GM21737 (cell line): ENCODE data around the gene ATP9B.

ENCODE experiments used
- ATAC-seq: cut with Tn5 transposase; IDR thresholded peaks from one replicate; pipeline ENCODE4 v1.9.1; 2021; ENCODE audit warnings: mild to moderate bottlenecking, moderate library complexity; ENCODE audit not compliant: unreplicated experiment

ATP9B gene, protein sequence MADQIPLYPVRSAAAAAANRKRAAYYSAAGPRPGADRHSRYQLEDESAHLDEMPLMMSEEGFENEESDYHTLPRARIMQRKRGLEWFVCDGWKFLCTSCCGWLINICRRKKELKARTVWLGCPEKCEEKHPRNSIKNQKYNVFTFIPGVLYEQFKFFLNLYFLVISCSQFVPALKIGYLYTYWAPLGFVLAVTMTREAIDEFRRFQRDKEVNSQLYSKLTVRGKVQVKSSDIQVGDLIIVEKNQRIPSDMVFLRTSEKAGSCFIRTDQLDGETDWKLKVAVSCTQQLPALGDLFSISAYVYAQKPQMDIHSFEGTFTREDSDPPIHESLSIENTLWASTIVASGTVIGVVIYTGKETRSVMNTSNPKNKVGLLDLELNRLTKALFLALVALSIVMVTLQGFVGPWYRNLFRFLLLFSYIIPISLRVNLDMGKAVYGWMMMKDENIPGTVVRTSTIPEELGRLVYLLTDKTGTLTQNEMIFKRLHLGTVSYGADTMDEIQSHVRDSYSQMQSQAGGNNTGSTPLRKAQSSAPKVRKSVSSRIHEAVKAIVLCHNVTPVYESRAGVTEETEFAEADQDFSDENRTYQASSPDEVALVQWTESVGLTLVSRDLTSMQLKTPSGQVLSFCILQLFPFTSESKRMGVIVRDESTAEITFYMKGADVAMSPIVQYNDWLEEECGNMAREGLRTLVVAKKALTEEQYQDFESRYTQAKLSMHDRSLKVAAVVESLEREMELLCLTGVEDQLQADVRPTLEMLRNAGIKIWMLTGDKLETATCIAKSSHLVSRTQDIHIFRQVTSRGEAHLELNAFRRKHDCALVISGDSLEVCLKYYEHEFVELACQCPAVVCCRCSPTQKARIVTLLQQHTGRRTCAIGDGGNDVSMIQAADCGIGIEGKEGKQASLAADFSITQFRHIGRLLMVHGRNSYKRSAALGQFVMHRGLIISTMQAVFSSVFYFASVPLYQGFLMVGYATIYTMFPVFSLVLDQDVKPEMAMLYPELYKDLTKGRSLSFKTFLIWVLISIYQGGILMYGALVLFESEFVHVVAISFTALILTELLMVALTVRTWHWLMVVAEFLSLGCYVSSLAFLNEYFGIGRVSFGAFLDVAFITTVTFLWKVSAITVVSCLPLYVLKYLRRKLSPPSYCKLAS

DNA sequence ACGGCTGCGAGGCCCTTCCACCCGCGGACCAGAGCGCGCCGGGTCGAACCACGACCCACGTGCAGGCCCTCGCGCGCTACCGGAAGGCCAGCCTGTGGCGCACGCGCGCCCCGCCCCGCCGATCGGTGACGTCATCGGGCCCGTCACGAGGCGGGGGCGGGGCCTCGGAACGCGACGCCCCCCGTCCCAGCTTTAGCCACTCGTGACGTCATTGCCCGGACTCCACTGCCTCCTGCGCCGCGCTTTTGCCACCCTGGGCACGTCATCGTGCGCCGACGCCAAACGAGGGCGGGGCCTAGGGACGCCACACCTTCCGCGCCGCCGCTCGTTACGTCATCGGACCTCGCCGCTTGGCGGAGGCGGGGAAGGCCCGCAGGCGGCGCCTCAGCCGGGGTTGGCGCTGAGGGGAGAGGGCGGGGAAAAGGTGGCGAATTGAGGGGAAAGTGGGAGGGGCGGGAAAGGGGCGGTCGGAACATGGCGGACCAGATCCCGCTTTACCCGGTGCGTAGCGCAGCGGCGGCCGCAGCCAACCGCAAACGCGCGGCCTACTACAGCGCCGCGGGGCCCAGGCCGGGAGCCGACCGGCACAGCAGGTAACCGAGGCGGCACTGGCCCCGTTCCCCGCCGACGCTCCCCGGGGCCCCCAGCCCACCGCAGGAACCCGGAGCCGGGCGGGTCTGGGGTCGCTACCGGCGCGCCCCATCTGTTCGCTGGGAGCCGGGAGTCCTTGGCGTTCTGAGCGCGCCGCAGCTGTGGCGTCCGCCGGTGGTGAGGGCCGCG, at the start of gene ATP9B:
ATP9B (plus strand) TSS at position 458 of the 780 bp plus-strand sequence; CDS start at position 475, 17 bp downstream.
- peak; percentile 87 for ATAC-seq

DNA sequence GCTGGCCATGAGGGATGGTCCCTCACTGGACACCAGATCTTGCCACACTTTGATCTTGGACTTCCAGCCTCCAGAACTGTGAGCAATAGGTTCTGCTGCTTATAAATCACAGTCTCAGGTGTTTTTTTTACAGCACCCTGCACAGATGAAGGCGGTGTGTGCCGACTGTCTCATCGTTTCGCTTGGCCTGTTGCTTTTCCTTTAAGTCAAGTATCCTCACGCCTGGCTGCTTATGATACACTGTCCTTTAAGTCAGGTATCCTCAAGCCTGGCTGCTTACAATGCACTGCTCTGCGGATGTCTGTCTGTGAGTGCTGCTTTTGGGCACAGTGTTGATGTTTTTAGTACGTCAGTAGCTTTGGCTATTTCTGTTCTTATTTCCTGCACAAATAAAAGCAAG, 49.3 kb upstream of the ATP9B start:
- ATAC-seq = no peak

DNA sequence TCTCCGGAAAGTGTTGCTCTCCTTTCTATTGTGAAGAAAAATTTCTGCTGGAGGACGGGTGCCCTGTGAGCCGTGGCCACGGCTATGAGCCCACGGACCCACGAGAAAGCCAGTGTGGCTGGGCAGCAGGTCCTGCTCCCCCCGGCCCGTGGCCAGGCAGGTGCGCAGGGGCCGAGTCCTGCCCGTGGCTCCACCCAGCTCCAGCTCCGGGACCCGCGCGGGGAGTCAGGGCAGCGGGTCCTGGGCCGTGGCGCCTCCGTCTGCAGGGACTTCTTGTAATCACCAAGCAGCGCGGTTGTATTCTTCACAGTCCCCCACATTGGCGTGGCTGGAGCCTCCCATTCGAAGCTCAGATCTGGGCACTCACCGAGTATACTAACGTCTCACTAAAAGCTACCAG, 46.6 kb upstream of the ATP9B start:
- ATAC-seq = no peak

DNA sequence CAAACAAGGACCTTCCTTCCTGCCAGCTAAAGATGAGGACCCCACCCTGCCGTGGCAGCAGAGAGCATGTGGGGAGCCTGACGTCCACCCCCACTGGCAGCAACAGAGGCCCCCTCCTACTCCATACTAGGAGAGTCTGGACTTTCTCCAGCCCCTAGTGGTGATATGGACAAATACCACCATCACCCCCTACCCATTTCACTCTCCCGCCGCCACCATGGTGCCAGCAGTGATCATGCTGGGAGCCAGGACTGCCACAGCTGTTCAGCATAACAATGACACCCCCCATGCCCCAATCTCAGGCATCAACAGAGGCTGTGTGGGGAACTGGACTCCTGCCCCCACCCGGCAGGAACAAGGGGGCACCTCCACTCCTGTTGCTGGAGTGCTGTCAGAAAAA, 42.7 kb upstream of the ATP9B start:
- ATAC-seq = no peak

GRCh38 chr18:79030680-79031079, 38.5 kb upstream of the ATP9B start:
- no peak for ATAC-seq

- ATAC-seq = no peak
Measured at GRCh38 chr18:79042276-79042675, 26.9 kb upstream of the ATP9B start.

GRCh38 chr18:79043288-79043687, 25.9 kb upstream of the ATP9B start:
- no peak for ATAC-seq

- ATAC-seq = no peak
Measured at GRCh38 chr18:79046522-79046921, 22.7 kb upstream of the ATP9B start.

GRCh38 chr18:79047556-79048244, 21.5 kb upstream of the ATP9B start:
- ATAC-seq = no peak

DNA sequence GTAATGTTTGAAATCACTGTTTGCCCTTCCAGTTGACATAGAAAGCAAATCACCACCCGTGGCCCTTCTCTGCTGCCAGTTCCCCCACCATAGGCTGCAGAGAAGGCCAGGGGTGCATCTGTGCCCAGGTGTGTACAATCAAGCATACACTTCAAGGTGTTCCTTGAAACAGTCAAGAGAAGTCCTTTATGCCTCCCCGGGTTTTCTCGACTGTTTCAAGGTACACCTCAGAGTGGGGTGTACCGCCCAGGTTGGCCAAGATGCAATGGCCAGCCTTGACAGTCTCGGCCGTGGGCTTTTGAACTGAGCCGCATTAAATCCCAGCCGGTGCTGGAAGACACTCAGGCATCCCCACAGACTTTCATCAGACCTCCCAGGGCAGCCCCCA, 21.0 kb upstream of the ATP9B start:
- ATAC-seq = no peak

- ATAC-seq = no peak
Measured at GRCh38 chr18:79049506-79049905, 19.7 kb upstream of the ATP9B start.

- no peak for ATAC-seq
Measured at GRCh38 chr18:79050005-79050404, 19.2 kb upstream of the ATP9B start.

DNA sequence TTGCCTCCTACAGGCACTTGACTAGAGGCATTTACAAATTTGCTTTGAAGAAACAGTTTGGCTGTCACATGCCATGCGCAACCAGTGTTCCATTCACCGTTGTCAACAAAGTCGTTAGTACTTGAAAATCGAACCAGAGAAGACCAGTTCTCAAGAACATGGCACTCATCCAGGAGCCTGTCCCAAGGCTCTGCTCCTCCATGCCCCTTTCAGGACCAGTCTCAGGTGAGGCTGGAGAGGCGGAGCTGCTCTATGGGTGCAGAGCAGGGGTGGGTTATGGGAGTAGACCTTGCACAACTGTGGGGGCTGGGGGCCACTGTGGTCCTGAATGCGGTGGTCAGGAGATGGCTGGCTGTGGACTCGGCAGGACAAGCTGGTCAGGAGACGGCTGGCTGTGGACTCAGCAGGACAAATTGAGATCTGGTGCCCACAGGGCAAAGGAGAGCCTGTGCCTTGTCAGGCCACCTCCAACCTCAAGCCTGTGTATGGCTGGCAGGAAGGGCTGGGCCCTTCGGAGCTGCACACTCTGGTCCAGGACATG, 12.3 kb upstream of the ATP9B start:
- ATAC-seq = no peak

GRCh38 chr18:79058007-79058406, 11.2 kb upstream of the ATP9B start:
- ATAC-seq = peak; percentile 56

DNA sequence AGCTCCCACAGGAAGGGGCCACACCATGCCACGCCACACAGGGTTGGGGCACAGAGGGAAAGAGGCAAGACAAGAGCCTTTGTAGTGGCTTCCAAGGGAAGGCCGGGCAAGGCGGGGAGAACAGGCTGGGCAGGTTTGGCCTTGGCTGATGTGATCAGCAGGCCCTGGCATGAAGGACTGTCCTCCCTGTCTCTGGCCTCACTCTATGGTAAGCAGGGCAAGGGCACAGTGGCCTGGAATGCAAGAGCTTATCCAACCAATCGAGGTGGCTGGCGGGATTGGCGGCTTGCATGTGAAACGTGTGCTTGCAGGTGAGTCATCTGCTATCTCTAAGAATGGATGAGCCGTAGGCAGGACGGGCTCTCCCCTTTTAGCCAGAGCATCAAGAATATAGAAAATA, 6.4 kb upstream of the ATP9B start:
- no peak for ATAC-seq

GRCh38 chr18:79064228-79064627, 5.0 kb upstream of the ATP9B start:
- no peak for ATAC-seq

- no peak for ATAC-seq
Measured at GRCh38 chr18:79065802-79066201, 3.4 kb upstream of the ATP9B start.

- no peak for ATAC-seq
Measured at GRCh38 chr18:79067611-79068010, 1.6 kb upstream of the ATP9B start.

DNA sequence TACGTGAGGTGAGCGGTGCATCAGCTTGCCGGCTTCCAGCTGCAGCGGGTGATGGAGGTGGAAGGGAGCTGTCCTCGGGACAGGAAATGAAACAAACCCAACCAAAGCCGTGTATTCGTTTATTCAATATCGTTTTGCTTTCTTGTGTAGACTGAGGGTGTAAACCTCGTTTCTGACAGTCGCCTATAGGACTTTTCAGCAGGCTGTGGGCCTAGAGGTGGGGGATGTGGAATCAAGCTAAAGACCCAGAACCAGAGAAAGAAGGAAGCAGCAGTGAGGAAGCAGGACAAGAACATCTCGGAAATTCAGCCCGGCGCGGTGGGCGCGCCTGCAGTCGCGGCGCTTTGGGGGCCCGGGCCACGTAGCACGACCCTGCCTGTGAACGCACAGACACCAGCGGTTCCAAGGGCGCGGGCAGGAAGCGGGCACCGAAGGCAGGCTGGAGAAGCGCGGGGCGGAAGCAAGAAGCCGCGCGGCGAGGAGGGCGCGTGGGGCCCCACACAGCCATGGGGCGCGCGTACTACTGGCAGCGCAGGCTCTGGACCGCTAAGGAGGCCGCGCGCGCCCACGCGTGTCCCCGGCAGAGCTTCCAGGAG, 755 bp upstream of the ATP9B start:
- ATAC-seq = no peak
